Trophoblast cell (in vitro differentiated cells and primary cell): ENCODE results near the gene PRKD2.

Experiments used
- DNase-seq, 2 donors: peaks; one replicate each; pipeline ENCODE4 v3.0.0-alpha.2; 2016
- H2AFZ ChIP-seq: 2 replicates; pipeline ENCODE4 v1.6.1; 2013; ENCODE audit warnings: low read length, moderate library complexity, mild to moderate bottlenecking; ENCODE audit not compliant: insufficient read depth, poor library complexity
- H2AK5ac ChIP-seq: 2 replicates; pipeline ENCODE4 v1.6.1; 2013; ENCODE audit warnings: mild to moderate bottlenecking, low read length
- H2BK120ac ChIP-seq: 2 replicates; pipeline ENCODE4 v1.6.1; 2013; ENCODE audit warnings: low read length, mild to moderate bottlenecking, moderate library complexity; ENCODE audit not compliant: insufficient read depth, poor library complexity
- H2BK12ac ChIP-seq: 2 replicates; pipeline ENCODE4 v1.6.1; 2013; ENCODE audit warnings: mild to moderate bottlenecking, low read length, moderate library complexity
- H2BK5ac ChIP-seq: 2 replicates; pipeline ENCODE4 v1.6.1; 2013; ENCODE audit warnings: low read length, low read depth, moderate library complexity, mild to moderate bottlenecking; ENCODE audit not compliant: poor library complexity
- H3K14ac ChIP-seq: 2 replicates; pipeline ENCODE4 v1.6.1; 2013; ENCODE audit warnings: mild to moderate bottlenecking, low read length
- H3K18ac ChIP-seq: 2 replicates; pipeline ENCODE4 v1.6.1; 2013; ENCODE audit warnings: mild to moderate bottlenecking, low read length
- H3K23ac ChIP-seq: 2 replicates; pipeline ENCODE4 v1.6.1; 2013; ENCODE audit warnings: low read length
- H3K27ac ChIP-seq: 2 replicates; pipeline ENCODE4 v1.5.1; 2013; ENCODE audit warnings: low read depth, mild to moderate bottlenecking, inconsistent platforms, low read length, moderate library complexity
- H3K27me3 ChIP-seq: 2 replicates; pipeline ENCODE4 v1.6.1; 2013; ENCODE audit warnings: inconsistent platforms, mild to moderate bottlenecking, low read length, moderate library complexity; ENCODE audit not compliant: insufficient read depth
- H3K36me3 ChIP-seq, 2 experiments: 1 replicate in 1 of 2; 2 replicates in 1 of 2; pipeline ENCODE4 v1.6.1; 2013; ENCODE audit warnings: low read length in 2 of 2, mild to moderate bottlenecking in 2 of 2, moderate library complexity in 1 of 2; ENCODE audit not compliant: insufficient read depth in 2 of 2, control insufficient read depth in 1 of 2
- H3K4ac ChIP-seq: 2 replicates; pipeline ENCODE4 v1.6.1; 2013; ENCODE audit warnings: low read depth, mild to moderate bottlenecking, low read length, moderate library complexity
- H3K4me1 ChIP-seq, 2 experiments: 1 replicate in 1 of 2; 2 replicates in 1 of 2; pipeline ENCODE4 v1.6.1; 2013; ENCODE audit warnings: low read length in 2 of 2, mild to moderate bottlenecking in 2 of 2, moderate library complexity in 1 of 2; ENCODE audit not compliant: insufficient read depth in 2 of 2, control insufficient read depth in 1 of 2
- H3K4me2 ChIP-seq: 2 replicates; pipeline ENCODE4 v1.6.1; 2013; ENCODE audit warnings: inconsistent platforms, mild to moderate bottlenecking, low read length, moderate library complexity
- H3K4me3 ChIP-seq: 2 replicates; pipeline ENCODE4 v1.5.1; 2013; ENCODE audit warnings: mild to moderate bottlenecking, low read depth, low read length, inconsistent platforms
- H3K79me1 ChIP-seq: one replicate; pipeline ENCODE4 v1.6.1; 2013; ENCODE audit warnings: low read length
- H3K79me2 ChIP-seq: 2 replicates; pipeline ENCODE4 v1.6.1; 2013; ENCODE audit warnings: low read length, mild to moderate bottlenecking; ENCODE audit not compliant: control insufficient read depth, insufficient read depth, poor library complexity
- H3K9ac ChIP-seq: 2 replicates; pipeline ENCODE4 v1.6.1; 2013; ENCODE audit warnings: mild to moderate bottlenecking, low read length
- H3K9me3 ChIP-seq: 2 replicates; pipeline ENCODE4 v1.6.1; 2013; ENCODE audit warnings: low read depth, mild to moderate bottlenecking, control low read depth, inconsistent platforms, low read length; ENCODE audit not compliant: insufficient read depth
- H4K12ac ChIP-seq: 2 replicates; pipeline ENCODE4 v1.6.1; 2013; ENCODE audit warnings: low read depth, mild to moderate bottlenecking, low read length, moderate library complexity
- H4K8ac ChIP-seq: 2 replicates; pipeline ENCODE4 v1.6.1; 2013; ENCODE audit warnings: low read depth, mild to moderate bottlenecking, low read length, moderate library complexity
- H4K91ac ChIP-seq: one replicate; pipeline ENCODE4 v1.6.1; 2013; ENCODE audit warnings: low read depth, mild to moderate bottlenecking, low read length, moderate library complexity
- WGBS: extraction: QIAGEN DNeasy Blood & Tissue Kit; methylation state at CpG from one replicate; pipeline ENCODE4 v1.1.7; 2013; ENCODE audit warnings: missing lambda C conversion rate; ENCODE audit not compliant: insufficient read length, insufficient coverage; ENCODE audit errors: extremely low coverage; 5-methylcytosine and 5-hydroxymethylcytosine counted together

The PRKD2 gene

DNA sequence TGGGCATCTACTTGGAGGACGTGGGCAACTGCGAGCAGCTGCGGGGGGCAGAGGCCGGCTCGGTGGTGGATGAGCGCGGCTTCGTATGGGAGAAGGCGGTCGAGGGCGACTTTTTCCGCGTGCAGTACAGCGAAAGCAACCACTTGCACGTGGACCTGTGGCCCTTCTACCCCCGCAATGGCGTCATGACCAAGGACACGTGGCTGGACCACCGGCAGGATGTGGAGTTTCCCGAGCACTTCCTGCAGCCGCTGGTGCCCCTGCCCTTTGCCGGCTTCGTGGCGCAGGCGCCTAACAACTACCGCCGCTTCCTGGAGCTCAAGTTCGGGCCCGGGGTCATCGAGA is 39.6 kb upstream of the PRKD2 start:
- Histone ChIP-seq H3K14ac (no peak overlapping the region), H2BK120ac (no peak overlapping the region), H2BK5ac (no peak overlapping the region), H4K8ac (no peak overlapping the region), H4K12ac (no peak overlapping the region), H3K79me1 (no peaks in the 10 kb centered on the region), H2AK5ac (no peak overlapping the region), H2BK12ac (no peak overlapping the region), H3K18ac (no peak overlapping the region), H3K23ac (no peak overlapping the region), H3K4me2 (no peak overlapping the region), H3K27me3 (no peaks in the 10 kb centered on the region), H3K9ac (no peak overlapping the region), H3K4ac (no peak overlapping the region), H3K36me3 (peaks cover 19 to 28% of the 10 kb centered on the region in 2 experiments), H3K79me2 (no peaks in the 10 kb centered on the region), H4K91ac (no peak overlapping the region), H3K4me1 (no peaks in the 10 kb centered on the region), H2AFZ (no peak overlapping the region), H3K27ac (no peak overlapping the region), H3K4me3 (no peak overlapping the region), H3K9me3 (no peaks in the 10 kb centered on the region)
- WGBS = no CpG with 5 or more reads among the region's 30 CpGs
- DNase-seq = no peak

DNA sequence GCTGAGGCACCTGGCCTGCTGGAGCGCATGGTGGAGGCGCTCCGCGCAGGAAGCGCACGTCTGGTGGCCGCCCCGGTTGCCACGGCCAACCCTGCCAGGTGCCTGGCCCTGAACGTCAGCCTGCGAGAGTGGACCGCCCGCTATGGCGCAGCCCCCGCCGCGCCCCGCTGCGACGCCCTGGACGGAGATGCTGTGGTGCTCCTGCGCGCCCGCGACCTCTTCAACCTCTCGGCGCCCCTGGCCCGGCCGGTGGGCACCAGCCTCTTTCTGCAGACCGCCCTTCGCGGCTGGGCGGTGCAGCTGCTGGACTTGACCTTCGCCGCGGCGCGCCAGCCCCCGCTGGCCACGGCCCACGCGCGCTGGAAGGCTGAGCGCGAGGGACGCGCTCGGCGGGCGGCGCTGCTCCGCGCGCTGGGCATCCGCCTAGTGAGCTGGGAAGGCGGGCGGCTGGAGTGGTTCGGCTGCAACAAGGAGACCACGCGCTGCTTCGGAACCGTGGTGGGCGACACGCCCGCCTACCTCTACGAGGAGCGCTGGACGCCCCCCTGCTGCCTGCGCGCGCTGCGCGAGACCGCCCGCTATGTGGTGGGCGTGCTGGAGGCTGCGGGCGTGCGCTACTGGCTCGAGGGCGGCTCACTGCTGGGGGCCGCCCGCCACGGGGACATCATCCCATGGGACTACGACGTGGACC is 39.1 kb upstream of the PRKD2 start:
- no peak for DNase-seq
- no CpG with 5 or more reads among the region's 86 CpGs for whole genome bisulfite sequencing
- H2BK120ac ChIP-seq = no peak overlapping the region
- no peak overlapping the region for H2AFZ ChIP-seq
- no peak overlapping the region for H3K4ac ChIP-seq
- no peaks in the 10 kb centered on the region for H3K4me1 ChIP-seq
- H3K9me3 ChIP-seq = no peaks in the 10 kb centered on the region
- H2AK5ac ChIP-seq = no peak overlapping the region
- no peaks in the 10 kb centered on the region for H3K27me3 ChIP-seq
- H2BK5ac ChIP-seq = no peak overlapping the region
- H4K8ac ChIP-seq = no peak overlapping the region
- no peak overlapping the region for H3K27ac ChIP-seq
- H4K91ac ChIP-seq = no peak overlapping the region
- no peak overlapping the region for H3K4me2 ChIP-seq
- H3K79me1 ChIP-seq = no peaks in the 10 kb centered on the region
- H3K36me3 ChIP-seq = peaks cover 19 to 28% of the 10 kb centered on the region in 2 experiments
- no peak overlapping the region for H4K12ac ChIP-seq
- no peak overlapping the region for H3K4me3 ChIP-seq
- no peaks in the 10 kb centered on the region for H3K79me2 ChIP-seq
- H3K9ac ChIP-seq = no peak overlapping the region
- H3K18ac ChIP-seq = no peak overlapping the region
- no peak overlapping the region for H3K14ac ChIP-seq
- no peak overlapping the region for H2BK12ac ChIP-seq
- H3K23ac ChIP-seq = no peak overlapping the region

DNA sequence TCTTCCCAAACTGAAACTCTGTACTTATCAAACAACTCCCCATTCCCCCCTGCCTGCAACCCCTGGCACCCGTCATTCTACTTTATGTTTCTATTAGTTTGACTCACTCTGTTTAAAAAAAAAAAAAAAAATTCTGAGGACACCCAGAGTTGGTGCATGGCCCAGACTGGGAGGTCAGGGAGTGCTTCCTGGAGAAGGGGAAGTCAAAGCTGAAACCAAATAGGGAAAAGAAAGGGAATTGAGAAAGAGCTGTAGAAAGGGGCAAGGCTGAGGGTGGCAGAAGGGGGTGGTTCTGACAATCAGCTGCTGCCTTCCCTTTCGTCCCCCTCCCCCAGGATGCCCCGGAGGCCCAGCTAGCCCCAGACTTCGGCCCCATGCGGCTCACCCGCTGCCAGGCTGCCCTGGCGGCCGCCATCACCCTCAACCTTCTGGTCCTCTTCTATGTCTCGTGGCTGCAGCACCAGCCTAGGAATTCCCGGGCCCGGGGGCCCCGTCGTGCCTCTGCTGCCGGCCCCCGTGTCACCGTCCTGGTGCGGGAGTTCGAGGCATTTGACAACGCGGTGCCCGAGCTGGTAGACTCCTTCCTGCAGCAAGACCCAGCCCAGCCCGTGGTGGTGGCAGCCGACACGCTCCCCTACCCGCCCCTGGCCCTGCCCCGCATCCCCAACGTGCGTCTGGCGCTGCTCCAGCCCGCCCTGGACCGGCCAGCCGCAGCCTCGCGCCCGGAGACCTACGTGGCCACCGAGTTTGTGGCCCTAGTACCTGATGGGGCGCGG is 38.4 kb upstream of the PRKD2 start:
- Histone ChIP-seq H3K18ac (no peak overlapping the region), H3K79me2 (no peaks in the 10 kb centered on the region), H3K4ac (no peak overlapping the region), H3K27me3 (no peaks in the 10 kb centered on the region), H3K36me3 (peaks cover 21 to 28% of the 10 kb centered on the region in 2 experiments), H3K9me3 (no peaks in the 10 kb centered on the region), H3K4me1 (no peaks in the 10 kb centered on the region), H3K79me1 (no peaks in the 10 kb centered on the region), H3K4me3 (no peak overlapping the region), H2BK5ac (no peak overlapping the region), H4K8ac (no peak overlapping the region), H3K4me2 (no peak overlapping the region), H3K27ac (no peak overlapping the region), H4K12ac (no peak overlapping the region), H2BK120ac (no peak overlapping the region), H3K9ac (no peak overlapping the region), H3K23ac (no peak overlapping the region), H3K14ac (no peak overlapping the region), H2AFZ (no peak overlapping the region), H4K91ac (no peak overlapping the region), H2AK5ac (no peak overlapping the region), H2BK12ac (no peak overlapping the region)
- no CpG with 5 or more reads among the region's 39 CpGs for WGBS
- no peak for DNase-seq

DNA sequence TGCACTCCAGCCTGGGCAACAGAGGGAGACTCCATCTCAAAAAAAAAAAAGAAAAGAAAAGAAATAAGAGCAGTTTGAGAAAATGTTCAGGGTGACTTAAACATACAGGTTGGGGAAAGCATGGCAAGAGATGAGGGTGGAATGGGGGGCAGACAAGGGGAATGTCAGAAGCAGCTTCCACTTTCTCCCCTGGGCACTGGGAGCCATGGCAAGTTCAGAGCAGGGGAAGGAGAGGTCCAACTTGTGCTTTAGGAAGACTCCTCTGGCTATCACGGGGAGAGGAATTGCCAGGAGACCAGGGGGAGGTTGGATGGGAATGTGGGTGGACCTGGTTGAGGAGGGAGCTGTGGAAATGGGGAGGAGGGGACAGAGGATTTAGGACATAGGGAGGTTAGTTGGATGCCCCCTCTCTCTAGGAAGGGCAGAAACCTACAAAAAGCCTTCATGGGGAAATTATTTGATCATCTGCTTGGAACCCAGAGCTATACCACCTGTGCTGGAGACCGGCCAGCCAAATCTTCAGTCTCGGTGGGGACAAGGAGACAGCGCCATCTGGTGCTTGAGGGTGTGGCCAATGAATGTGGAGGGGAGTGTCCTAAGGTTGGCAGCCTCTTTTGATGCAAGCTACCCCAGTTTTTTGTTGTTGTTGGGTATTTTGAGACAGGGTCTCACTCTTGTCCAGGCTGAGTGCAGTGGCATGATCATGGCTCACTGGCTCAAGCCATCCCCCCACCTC is 36.7 kb upstream of the PRKD2 start:
- Histone ChIP-seq H4K91ac (no peak overlapping the region), H3K9me3 (no peaks in the 10 kb centered on the region), H3K23ac (no peak overlapping the region), H3K4me2 (no peak overlapping the region), H3K14ac (no peak overlapping the region), H3K4me1 (no peaks in the 10 kb centered on the region), H2BK5ac (no peak overlapping the region), H4K12ac (no peak overlapping the region), H2BK120ac (no peak overlapping the region), H4K8ac (no peak overlapping the region), H2AK5ac (no peak overlapping the region), H3K79me1 (no peaks in the 10 kb centered on the region), H2AFZ (no peak overlapping the region), H3K4ac (no peak overlapping the region), H3K27me3 (no peaks in the 10 kb centered on the region), H3K18ac (no peak overlapping the region), H3K27ac (no peak overlapping the region), H3K36me3 (peaks cover 26 to 28% of the 10 kb centered on the region in 2 experiments), H3K9ac (no peak overlapping the region), H2BK12ac (no peak overlapping the region), H3K4me3 (no peak overlapping the region), H3K79me2 (no peaks in the 10 kb centered on the region)
- WGBS = no CpG with 5 or more reads among the region's 4 CpGs
- peak in 1 of 2 donors; percentile 52 for DNase-seq
